Fibroblast of skin of back (primary cell): ENCODE data around the gene TIAM1.

ENCODE experiments used
- DNase-seq: peaks from one replicate; pipeline ENCODE4 v3.0.0-alpha.2; 2013

Gene TIAM1

DNA sequence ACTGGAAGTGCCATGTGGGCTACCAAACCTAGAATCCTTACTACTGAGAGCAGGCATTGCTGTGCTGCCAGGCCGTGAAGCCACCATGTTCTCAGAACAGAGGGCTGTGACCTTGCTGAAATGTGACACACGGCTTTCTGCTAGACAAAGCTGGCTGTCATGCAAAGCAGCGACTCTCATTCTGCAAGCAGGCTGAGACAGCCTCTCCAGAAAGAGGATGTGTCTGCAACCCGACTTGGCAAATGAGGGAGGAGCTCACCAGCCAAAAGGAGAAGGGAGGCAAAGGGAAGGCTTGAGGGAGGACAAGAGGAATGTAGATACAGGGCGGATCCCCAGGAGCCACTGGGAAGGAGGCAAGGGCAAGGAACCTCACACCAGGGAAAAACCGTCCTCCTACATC is 220.1 kb downstream of the TIAM1 start:
- DNase-seq, result no peak

DNA sequence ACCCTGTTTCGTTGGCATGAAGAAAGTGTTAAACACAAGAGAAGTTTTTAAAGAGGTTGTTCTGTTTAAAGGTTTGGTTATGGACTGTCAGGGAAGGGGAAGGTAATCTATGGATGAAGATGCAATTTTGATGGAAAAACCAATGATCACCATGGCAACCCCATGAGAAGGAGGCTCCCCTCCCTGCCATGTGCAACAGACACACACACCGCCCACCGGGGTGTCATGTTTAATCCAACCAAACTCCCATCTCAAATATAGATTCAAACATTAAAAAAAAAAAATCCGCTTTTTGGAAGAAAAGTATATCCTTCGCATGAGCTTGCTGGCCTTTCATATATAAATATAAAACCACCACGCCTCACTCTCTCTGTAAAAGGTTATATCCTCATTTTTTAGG is 224.9 kb downstream of the TIAM1 start:
- no peak for DNase-seq

DNA sequence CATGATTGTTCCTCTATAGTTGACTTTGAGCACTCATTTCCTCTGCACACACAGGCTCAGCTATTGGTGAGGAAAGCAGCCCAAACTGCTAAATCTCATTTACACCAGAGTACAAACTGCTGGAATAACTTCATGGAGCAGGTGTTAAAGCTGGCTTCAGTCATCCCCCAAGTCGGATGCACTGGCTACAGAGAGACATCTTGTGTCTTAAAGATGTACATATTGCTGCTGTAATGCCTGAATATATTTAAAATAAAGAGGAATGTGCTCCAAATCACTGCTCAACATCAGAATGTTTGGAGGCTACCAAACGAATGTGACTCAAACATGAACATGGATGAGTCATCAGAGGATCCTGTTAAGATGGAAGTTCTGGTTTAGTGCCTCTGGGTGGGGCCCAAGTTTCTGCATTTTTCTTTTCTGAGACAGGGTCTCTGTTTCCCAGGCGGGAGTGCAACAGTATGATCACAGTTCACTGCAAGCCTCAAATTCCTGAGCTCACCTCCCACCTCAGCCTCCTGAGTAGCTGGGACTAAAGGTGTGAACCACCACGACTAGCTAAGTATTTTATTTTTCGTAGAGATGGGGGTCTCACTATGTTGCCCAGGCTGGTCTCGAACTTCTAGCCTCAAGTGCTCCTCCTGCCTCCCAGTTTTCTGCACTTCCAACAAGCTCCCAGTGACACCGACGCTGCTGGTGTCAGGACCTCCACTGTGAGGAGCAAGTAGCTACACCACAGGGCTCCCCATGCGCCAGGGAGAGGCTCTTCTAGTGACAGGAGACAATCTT is 226.7 kb downstream of the TIAM1 start:
- peak; percentile 95 for DNase-seq

DNA sequence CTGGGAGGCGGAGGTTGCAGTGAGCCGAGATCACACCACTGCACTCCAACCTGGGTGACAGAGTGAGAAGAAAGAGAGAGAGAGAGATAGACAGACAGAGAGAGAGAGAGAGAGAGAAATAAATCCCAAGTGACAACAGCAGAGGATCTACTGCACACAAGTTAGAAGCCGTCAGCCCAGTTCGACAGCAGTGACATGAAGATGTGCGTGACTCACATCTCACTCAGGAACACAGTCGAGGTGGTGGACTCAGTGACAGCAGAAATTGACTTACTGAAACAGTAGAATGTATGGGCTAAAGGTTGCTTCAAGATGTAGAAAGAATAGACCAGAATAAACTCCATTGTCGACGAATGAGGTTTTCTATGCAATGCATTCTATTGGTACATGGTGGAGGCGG is 228.8 kb downstream of the TIAM1 start:
- DNase-seq, result no peak

DNA sequence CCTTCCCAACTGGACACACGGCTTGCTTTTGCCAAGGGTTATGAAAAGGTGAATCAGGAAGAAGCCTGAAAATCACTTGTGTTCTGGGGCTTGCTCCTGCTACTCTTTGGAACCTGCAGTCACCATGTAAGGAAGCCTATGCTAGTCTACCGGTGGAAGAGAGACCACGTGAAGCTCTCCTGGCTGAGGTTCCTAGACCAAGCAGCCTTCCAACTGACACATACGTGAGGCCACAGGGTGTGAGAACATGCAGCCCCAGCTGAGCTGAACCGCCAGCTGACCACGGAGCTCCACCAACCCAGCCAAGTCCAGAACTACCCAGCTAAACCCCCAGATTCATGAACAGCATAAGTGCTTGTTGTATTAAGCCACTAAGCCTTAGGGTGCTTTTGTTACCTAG is 233.0 kb downstream of the TIAM1 start:
- no peak for DNase-seq

DNA sequence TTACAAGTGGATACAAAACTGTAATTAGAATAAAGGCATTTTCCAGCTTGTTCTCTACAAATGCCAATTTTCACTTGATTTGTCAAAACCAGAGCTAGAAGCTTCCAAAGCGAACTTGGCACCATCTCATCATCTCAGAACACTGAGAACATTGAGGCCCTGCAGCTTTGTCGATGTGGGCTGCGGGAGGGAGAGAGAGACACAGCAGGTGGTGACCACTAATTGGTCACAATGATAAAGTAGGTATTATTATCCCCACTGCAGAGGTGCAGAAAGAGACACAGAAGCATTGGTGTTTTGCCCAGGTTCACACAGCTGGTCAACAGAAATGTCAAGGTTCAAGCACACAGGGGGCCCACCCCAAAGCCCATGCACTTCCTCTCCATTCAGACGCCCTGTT is 233.6 kb downstream of the TIAM1 start:
- no peak for DNase-seq

DNA sequence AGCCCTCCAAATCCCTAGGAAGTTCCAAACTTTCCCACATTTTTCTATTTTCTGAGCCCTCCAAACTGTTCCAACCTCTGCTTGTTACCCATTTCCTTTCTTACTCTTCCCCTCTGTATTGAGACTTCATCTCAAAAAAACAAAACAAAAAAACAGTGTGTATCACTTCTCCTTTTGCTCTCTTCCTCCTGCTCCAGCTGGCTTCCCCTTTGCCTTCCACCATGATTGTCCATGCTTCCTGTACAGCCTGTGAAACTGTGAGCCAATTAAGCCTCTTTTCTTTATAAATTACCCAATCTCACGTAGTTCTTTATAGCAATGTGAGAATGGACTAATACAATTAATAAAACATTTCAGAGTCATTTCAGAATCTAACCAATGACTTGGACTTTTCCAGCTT is 236.2 kb downstream of the TIAM1 start:
- DNase-seq, result no peak

DNA sequence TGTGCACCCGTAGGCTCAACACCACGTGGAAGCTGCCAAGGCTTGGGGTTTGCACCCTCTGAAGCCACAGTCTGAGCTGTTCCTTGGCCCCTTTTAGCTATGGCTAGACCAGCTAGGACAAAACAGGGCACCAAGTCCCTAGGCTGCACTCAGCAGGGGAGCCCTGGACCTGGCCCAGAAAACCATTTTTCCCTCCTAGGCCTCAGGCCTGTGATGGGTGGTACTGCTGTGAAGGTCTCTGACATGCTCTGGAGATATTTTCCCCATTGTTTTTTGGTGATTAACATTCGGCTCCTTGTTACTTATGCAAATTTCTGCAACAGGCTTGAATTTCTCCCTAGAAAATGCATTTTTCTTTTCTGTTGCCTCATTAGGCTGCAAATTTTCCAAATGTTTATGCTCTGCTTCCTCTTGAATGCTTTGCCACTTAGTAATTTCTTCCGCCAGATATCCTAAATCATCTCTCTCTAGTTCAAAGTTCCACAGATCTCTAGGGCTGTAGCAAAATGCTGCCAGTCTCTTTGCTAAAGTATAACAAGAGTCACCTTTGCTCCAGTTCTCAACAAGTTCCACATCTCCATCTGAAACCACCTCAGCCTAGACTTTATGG is 236.8 kb downstream of the TIAM1 start:
- DNase-seq, result no peak

DNA sequence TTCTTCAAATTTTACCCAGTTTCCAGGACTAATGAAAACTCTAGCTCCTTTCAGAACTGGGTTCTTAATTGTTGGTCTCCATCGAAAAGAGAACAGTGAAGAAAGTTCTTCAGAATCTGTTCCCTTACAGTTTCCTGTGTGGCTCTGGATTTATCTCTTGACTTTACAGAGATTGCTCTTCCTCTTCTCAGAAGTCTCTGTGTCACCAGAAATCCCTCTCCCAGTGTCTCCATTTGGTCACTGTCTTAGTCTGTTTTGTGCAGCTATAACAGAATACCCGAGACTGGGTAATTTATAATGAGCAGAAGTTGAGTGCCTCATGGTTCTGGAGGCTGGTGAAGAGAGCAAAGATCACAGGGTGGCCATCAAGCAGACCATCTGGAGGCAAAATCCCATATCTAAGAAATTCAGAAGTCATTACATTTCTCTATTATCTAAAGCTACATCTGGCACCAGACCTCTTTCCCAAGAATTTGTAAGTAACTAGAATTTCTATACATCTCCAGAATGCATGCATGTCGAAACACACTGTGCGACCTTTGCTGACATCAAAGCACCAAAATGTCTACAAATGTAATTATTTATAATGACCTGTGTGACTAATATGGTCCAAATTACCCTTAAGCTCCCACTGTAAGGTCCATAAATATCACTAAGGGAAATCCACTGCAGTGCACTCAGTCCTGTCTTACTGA is 240.3 kb downstream of the TIAM1 start:
- DNase-seq, result no peak

DNA sequence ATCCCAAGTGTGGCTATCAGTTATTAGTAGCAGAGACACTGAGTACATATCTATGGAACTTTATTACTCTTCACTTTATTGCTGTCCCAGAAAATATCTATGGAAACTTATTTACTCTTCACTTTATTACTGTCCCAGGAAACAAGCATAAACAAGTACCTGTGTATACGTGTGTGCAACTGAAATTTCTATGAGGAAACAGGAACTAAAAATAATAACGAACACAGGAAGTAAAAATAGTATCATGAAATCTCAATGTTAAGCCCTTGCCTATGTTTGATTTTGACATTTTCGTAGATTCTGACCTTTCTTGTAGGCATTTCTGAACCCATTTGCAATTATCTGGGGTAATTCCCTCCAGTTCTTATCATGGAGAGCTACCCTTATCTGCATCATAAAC is 240.9 kb downstream of the TIAM1 start:
- no peak for DNase-seq

DNA sequence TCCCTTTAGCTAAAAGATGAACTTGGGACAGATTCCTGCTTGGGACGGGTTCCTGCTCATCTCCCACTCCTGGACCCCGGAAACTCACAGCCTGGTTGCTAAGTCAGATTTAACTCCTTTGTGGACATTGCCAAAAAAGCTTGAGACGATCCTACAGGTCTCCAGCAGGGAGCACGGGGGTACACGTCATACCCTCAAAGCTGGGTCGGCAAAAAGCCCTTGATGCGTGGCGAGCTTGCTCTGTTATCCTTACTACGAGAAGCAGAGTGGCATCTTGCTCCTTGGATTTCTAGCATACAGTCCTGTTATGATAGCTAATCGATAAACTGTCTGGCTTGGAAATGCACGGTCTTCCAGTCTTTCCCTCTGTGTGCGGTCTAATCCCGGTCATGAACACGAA is 244.9 kb downstream of the TIAM1 start:
- DNase-seq, result no peak

DNA sequence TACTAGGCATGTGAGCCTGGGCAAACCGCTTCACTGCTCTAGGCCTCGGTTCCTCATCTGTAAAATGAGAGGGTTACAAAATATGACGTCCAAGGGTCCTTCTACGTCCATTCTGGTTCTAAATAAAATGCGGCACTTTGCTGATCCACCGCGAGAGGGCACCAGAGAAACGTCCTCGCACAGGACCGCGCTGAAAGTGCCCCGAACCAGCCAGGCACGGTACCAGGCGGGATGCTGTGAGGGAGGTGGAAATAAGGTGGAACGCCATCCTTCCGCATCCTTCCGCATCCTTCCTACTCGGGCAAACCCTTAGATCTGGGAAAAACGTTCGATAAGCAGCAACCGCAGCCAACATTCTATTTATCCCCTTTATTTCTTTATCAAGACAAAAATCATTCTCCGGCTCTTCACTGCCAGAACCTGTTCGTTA is 245.5 kb downstream of the TIAM1 start:
- peak; percentile 60 for DNase-seq

DNA sequence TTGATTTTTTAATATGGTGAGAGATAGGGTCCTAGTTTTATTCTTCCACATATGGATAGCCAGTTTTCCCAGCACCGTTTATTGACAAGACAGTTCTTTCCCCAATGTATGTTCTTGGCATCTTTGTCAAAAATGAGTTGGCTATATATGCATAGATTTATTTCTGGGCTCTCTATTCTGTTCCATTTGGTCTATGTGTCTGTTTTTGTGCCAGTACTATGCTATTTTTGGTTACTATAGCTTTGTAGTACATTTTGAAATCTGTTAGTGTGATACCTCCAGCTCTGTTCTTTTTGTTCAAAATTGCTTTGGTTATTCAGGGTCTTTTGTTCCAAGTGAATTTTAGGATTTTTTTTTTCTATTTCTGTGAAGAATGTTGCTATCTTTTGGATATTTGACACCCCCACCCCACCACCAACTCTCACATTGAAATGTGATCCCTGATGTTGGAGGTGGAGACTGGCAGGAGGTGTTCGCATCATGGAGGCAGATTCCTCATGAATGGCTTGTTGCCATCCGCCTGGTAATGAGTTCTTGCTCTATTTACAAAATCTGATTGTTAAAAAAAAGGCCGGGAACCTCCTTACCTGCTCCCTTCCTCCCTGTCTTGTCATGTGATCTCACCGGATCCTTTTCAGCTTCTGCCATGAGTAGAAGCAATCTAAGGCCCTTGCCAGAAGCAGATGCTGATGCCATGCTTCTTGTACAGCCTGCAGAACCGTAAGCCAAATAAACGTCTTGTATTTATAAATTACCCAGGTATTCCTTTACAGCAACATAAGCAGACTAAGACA is 251.0 kb downstream of the TIAM1 start:
- DNase-seq, result no peak

DNA sequence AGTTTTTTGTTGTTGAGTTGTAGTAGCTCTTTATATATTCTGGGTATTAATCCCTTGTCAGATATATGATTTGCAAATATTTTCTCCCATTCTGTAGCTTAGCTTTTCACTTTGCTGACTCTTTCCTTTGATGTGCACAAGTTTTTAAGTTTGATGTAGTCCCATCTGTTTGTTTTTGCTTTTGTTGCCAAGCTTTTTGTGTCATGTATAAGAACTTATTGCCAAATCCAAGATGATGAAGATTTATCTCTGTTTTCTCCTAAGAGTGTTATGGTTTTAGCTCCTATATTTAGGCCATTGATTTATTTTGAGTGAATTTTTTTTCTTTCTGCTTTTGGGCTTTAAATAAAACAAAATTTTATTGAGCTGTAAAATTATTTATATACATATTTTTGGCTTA is 253.7 kb downstream of the TIAM1 start:
- DNase-seq, result no peak

DNA sequence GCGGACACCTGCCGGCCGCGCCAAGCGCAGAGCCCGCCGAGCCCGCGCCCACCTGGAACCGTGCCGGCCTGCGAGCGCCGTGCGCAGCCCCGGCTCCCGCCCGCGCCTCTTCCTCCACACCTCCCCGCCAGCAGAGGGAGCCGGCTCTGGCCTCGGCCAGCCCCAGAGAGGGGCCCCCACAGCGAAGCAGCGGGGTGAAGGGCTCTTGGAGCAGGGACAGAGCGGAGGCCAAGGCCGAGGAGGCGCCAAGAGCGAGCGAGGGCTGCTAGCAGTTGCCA is 255.6 kb downstream of the TIAM1 start:
- no peak for DNase-seq

DNA sequence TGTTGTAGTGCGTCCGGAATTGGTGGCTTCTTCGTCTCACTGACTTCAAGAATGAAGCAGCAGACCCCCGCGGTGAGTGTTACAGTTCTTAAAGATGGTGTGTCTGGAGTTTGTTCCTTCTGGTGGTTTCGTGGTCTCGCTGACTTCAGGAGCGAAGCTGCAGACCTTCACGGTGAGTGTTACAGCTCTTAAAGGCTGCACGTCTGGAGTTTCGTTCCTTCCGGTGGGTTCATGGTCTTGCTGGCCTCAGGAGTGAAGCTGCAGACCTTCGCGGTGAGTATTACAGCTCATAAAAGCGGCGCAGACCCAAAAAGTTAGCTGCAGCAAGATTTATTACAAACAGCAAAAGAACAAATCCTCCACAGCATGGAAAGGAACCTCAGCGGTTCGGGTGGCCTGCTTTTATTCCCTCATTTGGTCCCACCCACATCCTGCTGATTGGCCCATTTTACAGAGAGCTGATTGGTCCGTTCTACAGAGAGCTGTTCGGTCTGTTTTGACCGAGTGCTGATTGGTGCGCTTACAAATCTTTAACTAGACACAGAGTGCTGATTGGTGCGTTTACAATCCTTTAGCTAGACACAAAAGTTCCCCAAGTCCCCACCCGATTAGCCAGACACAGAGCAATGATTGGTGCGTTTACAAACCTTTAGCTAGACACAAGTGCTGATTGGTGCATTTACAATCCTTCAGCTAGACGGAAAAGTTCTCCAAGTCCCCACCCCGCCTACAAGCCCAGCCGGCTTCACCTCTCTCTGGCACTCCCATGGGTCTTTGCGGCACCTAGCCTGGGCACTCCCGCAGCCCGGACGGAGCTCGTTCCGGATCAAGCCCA is 256.2 kb downstream of the TIAM1 start:
- no peak for DNase-seq

DNA sequence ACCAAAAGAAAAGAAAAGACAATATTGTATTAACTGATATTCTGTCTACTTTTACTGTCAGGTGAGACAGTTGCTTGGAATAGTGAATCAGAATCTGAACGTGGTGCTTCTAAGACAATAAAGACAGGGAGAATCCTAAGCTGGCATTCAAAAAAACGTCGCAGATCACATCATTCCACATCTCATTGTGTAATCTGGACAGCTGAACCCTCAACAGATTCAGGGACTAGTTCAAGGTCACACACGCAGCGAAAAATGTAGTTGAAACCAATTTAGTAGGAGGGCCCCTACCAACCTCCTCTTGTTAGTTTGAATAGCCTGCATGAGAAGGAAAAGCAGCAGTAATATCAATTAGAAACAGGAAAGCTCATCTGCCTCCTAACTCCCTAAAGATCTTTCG is 259.4 kb downstream of the TIAM1 start:
- no peak for DNase-seq

DNA sequence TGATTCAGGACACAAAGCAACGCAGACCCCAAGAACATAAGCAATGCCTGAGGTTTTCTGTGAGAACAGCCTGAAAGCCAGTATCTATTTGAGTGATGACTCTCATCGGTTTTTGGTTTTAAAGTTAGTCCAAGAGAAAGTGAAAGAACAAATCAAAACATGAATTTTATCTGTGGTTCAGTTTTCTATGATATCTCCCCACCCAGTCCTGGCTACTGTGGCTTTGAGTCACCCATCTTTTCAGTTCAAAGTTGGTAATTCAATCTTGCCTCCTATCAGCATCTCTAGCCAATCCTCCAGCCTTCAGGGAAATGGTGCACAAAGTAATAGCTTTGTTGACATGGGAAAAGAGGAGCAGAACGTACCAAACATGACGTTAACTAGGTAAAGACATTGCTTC is 265.3 kb downstream of the TIAM1 start:
- no peak for DNase-seq

DNA sequence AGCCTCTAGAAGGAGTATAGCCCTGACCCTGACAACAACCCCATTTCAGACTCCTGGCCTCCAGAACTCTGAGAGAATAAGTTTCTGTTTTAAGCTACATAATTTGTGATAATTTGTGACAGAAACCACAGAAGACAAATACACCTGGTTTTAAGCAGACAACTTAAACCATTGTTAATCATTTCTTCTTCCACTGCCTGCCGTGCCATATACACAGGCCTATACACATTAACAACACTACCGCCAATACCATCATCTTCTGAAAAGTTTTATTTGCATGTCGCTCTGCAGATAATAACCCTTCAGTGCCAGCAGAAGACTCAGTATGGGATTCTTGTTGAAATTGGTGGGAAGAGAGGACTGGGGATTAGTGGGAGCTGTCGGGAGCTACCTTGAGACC is 265.8 kb downstream of the TIAM1 start:
- no peak for DNase-seq

DNA sequence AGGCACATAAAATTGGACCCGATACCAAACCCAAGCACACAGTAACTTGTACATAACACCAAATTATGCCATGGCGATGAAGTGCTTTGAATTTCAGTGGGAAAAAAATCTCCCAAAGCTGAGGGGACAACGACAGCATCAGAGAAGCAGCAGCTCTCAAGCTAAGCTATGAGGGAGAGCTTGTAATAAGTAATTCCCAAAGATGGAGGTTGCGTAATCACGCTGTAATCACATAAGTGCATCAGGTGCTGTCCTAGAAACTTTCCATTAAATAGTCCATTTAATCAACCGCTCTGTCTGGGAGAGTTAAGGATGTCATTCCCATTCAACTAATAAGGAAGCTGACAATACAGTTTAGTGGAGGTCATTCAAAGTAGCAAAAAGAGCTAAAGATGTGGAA is 268.2 kb downstream of the TIAM1 start:
- DNase-seq, result no peak

DNA sequence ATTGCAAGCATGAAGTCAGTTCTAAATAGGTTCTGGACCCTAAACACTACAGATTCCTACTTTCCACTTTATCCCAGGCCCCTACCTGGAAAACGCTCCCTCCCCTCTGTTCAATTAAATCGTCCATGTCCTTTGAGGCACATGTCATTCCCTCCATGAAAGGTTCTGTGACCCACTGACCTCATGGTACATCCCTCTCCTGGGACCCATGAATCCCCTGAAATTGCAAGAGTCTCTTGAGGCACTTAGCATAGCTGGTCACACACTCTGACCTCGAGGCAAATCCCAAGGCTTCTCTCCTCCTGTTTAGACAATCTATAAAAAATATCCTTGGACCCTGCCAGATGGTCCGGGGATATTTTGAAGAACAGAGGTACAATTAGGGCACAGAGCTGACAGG is 271.5 kb downstream of the TIAM1 start:
- DNase-seq, result no peak
